Smooth muscle cell (in vitro differentiated cells): ENCODE data around the gene TMEM54. TPM values are rescaled to one million over a fixed set of nuclear protein-coding genes. Genes with fewer than 3 reads are reported as not detected.

Experiments used
- DNase-seq: peaks from one replicate; lab custom pipeline; 2025; ENCODE audit not compliant: unreplicated experiment; lab: John Stamatoyannopoulos, UW
- H2AFZ ChIP-seq: fragments of 200-600 bp; sonication (generic); 2 replicates; pipeline ENCODE4 v1.6.0; 2016; ENCODE audit warnings: antibody characterized with exemption, low read depth, mild to moderate bottlenecking
- H3F3A ChIP-seq: fragments of 200-600 bp; sonication (generic); 2 replicates; pipeline ENCODE4 v1.6.0; 2017; ENCODE audit warnings: antibody characterized with exemption, low read depth
- H3K27ac ChIP-seq: fragments of 200-600 bp; sonication (generic); 2 replicates; pipeline ENCODE4 v1.5.1; 2016; ENCODE audit warnings: low read depth, mild to moderate bottlenecking
- H3K27me3 ChIP-seq: fragments of 200-600 bp; sonication (generic); 2 replicates; pipeline ENCODE4 v1.6.1; 2016; ENCODE audit warnings: low read depth, mild to moderate bottlenecking
- H3K36me3 ChIP-seq: fragments of 200-600 bp; sonication (generic); 2 replicates; pipeline ENCODE4 v1.5.1; 2016; ENCODE audit warnings: low read depth
- H3K4me1 ChIP-seq: fragments of 200-600 bp; sonication (generic); 2 replicates; pipeline ENCODE4 v1.5.1; 2016; ENCODE audit warnings: low read depth
- H3K4me2 ChIP-seq: fragments of 200-600 bp; sonication (generic); 2 replicates; pipeline ENCODE4 v1.6.0; 2016; ENCODE audit warnings: mild to moderate bottlenecking
- H3K4me3 ChIP-seq: fragments of 200-600 bp; sonication (generic); 2 replicates; pipeline ENCODE4 v1.5.1; 2016; ENCODE audit warnings: mild to moderate bottlenecking
- H3K79me2 ChIP-seq: fragments of 200-600 bp; sonication (generic); 2 replicates; pipeline ENCODE4 v1.6.0; 2016; ENCODE audit warnings: low read depth, mild to moderate bottlenecking
- H3K9ac ChIP-seq: fragments of 200-600 bp; sonication (generic); 2 replicates; pipeline ENCODE4 v1.6.0; 2016; ENCODE audit warnings: low read depth
- H3K9me3 ChIP-seq: fragments of 200-600 bp; sonication (generic); replicated peaks from 2 replicates; pipeline ENCODE4 v1.5.1; 2016; ENCODE audit warnings: low read depth
- H4K20me1 ChIP-seq: fragments of 200-600 bp; sonication (generic); 2 replicates; pipeline ENCODE4 v1.6.0; 2016; ENCODE audit warnings: low read depth
- CTCF ChIP-seq: fragments of 200-600 bp; sonication (generic); IDR thresholded peaks from 2 replicates; pipeline ENCODE4 v1.5.1; 2017; ENCODE audit warnings: borderline replicate concordance, mild to moderate bottlenecking, antibody characterized with exemption; ENCODE audit not compliant: insufficient read depth, poor library complexity, severe bottlenecking
- WGBS: methylation state at CpG from one replicate; pipeline ENCODE4 v1.1.7; 2016; ENCODE audit warnings: low lambda C conversion rate; 5-methylcytosine and 5-hydroxymethylcytosine counted together
- polyA plus RNA-seq: library from polyadenylated mRNA; unstranded; fragments of >200 nt; fragmentation: Nextera tagmentation; extraction: Ambion mirVana; gene quantifications from 2 replicates; pipeline ENCODE4 v1.2.1, GENCODE V29; 2016
- total RNA-seq: library from RNA; depleted of rRNA; stranded (reverse); fragments of >200 nt; gene quantifications from 2 replicates; pipeline ENCODE4 v1.2.3, GENCODE V29; 2014

Gene TMEM54
- total and polyA plus RNA-seq, 2 experiments from 2014 or later: 59.0 to 84.1 TPM

DNA sequence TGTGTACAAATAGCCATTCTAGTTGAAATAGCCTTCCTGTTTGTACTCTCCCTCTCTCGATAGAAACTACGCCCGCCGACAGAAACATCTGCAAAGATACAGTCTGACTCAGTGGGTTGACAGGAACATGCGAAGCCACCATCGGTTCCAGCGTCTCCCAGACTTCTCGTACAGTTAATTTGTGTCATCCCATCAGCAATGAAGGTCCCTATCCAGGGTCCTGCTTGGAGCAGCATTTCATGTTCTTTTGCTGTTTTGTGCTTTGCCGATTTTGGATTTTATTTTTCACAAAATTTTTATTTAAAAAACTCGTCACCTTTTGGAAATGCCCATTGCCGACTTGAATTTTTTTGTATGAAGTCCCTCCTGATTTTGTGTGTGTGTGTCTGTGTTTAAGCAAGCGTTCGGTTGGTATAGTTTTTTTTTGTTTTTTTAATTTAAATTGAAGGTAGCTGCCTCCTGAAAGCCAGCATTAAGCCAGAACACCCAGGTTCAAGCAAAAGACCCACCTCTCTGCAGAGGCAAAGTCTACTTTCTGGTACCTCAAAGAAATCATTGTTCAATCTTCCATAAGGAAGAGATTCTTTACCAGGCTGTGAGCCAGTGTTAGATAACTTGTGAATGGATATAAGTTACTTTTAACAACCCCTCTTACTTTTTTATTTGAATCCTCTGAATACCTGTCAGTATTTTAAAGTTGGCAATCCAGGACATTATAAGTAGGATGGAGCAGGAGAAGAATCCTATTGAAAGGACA, 45.1 kb downstream of the TMEM54 start:
- Histone ChIP-seq H3K4me3 (no peak overlapping the region), H3K27me3 (no peaks in the 10 kb centered on the region), H3K36me3 (peaks cover 4% of the 10 kb centered on the region), H2AFZ (no peak overlapping the region), H3K9me3 (no peaks in the 10 kb centered on the region), H4K20me1 (peaks cover 6% of the 10 kb centered on the region), H3K4me1 (no peaks in the 10 kb centered on the region), H3K27ac (no peak overlapping the region), H3K4me2 (no peak overlapping the region), H3K9ac (no peak overlapping the region), H3K79me2 (no peaks in the 10 kb centered on the region), H3F3A (no peaks in the 10 kb centered on the region)
- no peak for DNase-seq
- TF ChIP-seq CTCF: no peak
- WGBS: 97% methylated on average over 13 of the region's 13 CpGs

GRCh38 chr1:32848354-32849063, 52.7 kb downstream of the TMEM54 start:
- no peaks in the 10 kb centered on the region for H3F3A ChIP-seq
- H4K20me1 ChIP-seq: no peaks in the 10 kb centered on the region
- no peak overlapping the region for H3K9ac ChIP-seq
- no peak overlapping the region for H3K4me2 ChIP-seq
- WGBS: 46% methylated on average over 2 of the region's 2 CpGs
- no peak for DNase-seq
- H3K27ac ChIP-seq: no peak overlapping the region
- no peaks in the 10 kb centered on the region for H3K27me3 ChIP-seq
- peaks cover 3% of the 10 kb centered on the region for H3K36me3 ChIP-seq
- H3K79me2 ChIP-seq: no peaks in the 10 kb centered on the region
- H2AFZ ChIP-seq: no peak overlapping the region
- no peak for TF ChIP-seq CTCF
- no peak overlapping the region for H3K4me3 ChIP-seq
- H3K4me1 ChIP-seq: no peaks in the 10 kb centered on the region
- H3K9me3 ChIP-seq: no peaks in the 10 kb centered on the region

Other genes starting within 250 kb of the TMEM54 start
- 4.4 and 6.2 TPM in 2 replicates for gene SYNC, start 198.6 kb downstream of the TMEM54 start, total RNA-seq
- gene SYNC, start 198.6 kb downstream of the TMEM54 start, polyA plus RNA-seq: 4.6 and 4.9 TPM in 2 replicates
- gene YARS1, start 84.0 kb downstream of the TMEM54 start, total RNA-seq: 52.1 and 56.5 TPM in 2 replicates
- gene YARS1, start 84.0 kb downstream of the TMEM54 start, polyA plus RNA-seq: 82.9 and 96.9 TPM in 2 replicates
- gene S100PBP, start 83.7 kb downstream of the TMEM54 start, total RNA-seq: 39.1 and 39.7 TPM in 2 replicates
- gene S100PBP, start 83.7 kb downstream of the TMEM54 start, polyA plus RNA-seq: 13.1 and 22.1 TPM in 2 replicates
- not detected in 2 replicates for gene FNDC5, start 30.5 kb downstream of the TMEM54 start, total RNA-seq
- not detected in 2 replicates for gene FNDC5, start 30.5 kb downstream of the TMEM54 start, polyA plus RNA-seq
- gene HPCA, start 14.9 kb downstream of the TMEM54 start, total RNA-seq: not detected in 2 replicates
- 0.24 TPM in 1 of 2 replicates, not detected in the other for gene HPCA, start 14.9 kb downstream of the TMEM54 start, polyA plus RNA-seq
- 11.2 and 13.5 TPM in 2 replicates for gene RNF19B, start 63.4 kb upstream of the TMEM54 start, total RNA-seq
- gene RNF19B, start 63.4 kb upstream of the TMEM54 start, polyA plus RNA-seq: 12.3 and 13.8 TPM in 2 replicates
- 89.8 and 132 TPM in 2 replicates for gene AK2, start 135.5 kb upstream of the TMEM54 start, total RNA-seq
- gene AK2, start 135.5 kb upstream of the TMEM54 start, polyA plus RNA-seq: 121 and 142 TPM in 2 replicates
- 7.9 and 16.3 TPM in 2 replicates for gene AZIN2, start 179.8 kb upstream of the TMEM54 start, total RNA-seq
- 21.5 and 33.5 TPM in 2 replicates for gene AZIN2, start 179.8 kb upstream of the TMEM54 start, polyA plus RNA-seq